HG02938 (cell line): ENCODE measurements around the gene RAP1A.
A peak's percentile ranks its signal among the peaks of the same experiment; 100 is the strongest.
"Not testable (repeated sequence)": the region's sequence is repeated elsewhere in the genome, so short reads cannot be mapped to it uniquely, and the experiment has no call there.

ENCODE experiments used
- ATAC-seq: cut with Tn5 transposase; IDR thresholded peaks from one replicate; pipeline ENCODE4 v1.9.1; 2021; ENCODE audit warnings: mild to moderate bottlenecking, moderate library complexity; ENCODE audit not compliant: unreplicated experiment

The RAP1A gene

GRCh38 chr1:111734856-111735255, 115.3 kb downstream of the RAP1A start:
- no peak for ATAC-seq

GRCh38 chr1:111735321-111735720, 115.7 kb downstream of the RAP1A start:
- ATAC-seq = no peak

- ATAC-seq = no peak
Observed at GRCh38 chr1:111735858-111736544, 116.4 kb downstream of the RAP1A start.

DNA sequence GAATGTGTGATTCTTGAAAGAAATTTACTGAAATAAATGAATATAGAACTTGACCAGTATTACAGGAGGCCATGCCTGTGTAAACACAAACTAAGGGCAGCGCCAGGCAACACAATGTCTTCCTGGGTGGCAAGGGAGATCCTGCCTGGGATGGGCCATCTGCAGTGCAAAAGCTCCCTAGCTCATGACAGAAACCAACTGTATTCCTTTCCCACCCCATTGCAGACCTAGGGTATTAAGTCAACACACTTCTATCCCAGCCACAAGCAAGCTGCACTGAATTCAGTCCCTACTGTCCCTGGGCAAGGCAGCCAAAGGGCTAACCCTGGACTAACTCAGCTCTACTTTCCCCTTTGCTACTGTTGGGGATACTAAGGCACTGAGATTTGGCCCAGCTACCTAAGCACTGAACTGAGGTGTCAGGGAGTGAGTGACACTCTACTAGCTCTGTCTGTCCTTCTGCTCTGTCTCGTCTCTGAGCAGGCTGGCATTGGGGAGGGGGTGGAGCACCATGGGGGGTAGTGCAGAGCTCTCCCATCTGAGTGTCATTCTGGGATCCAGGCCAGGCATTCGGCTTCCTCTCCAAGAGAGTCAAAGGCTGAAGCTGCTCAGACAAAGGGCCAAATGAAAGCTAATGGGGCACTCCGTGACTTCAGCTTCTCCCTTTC, 117.1 kb downstream of the RAP1A start:
- no peak for ATAC-seq

- ATAC-seq = no peak
Observed at GRCh38 chr1:111737216-111738132, 117.9 kb downstream of the RAP1A start.

DNA sequence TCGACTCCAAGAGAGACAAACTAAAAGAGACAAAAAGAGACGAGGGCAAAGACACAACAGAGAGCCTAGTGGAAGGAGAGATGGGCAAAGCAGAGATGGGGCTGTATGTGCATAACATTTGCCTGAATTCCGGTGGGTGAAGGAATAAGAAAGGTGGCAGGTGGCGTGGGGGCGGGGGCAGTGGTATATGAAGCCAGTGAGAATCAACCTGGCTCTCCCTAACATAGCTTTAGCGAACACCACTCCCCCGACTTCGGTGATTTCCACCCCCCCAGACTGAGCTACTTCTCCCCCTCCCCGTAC, 118.5 kb downstream of the RAP1A start:
- ATAC-seq = no peak

DNA sequence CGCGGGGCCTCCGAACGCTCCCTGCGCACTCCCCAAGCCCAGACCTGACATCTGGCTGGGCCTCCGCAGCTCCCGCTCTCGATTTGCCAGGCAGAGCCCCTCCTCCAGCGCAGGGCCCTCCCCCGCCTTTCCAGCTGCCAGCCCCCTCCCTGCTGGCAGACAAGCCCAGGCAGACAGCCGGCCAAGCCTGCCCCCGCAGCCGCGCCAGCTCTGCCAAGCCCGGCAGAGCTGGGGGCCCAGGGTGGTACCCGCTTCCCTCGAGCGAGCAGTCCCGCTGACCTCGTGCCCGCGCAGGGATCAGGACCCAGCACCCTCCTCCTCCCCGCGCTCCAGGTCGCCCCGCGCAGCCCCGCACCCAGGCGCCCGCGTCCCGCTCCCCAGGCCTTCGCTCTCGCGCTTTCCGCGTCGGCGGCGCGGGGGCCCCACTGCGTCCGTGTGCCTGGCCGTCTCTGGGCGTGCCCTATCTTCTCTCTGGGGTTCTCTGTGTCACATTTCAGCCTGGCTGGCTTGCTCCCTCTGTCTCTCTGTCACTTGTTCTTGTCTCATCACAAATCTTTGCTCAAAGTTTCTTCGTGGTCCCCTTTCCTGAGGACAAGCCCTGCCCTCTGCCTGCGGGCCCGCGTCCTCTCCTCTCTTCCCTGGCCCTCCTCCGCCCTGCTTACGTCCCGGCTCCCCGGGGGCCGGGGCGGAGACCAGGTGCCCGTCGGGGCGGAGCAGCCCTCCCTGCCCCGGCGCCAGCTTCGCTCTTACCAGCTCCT, 119.0 kb downstream of the RAP1A start:
- peak; percentile 43 for ATAC-seq

DNA sequence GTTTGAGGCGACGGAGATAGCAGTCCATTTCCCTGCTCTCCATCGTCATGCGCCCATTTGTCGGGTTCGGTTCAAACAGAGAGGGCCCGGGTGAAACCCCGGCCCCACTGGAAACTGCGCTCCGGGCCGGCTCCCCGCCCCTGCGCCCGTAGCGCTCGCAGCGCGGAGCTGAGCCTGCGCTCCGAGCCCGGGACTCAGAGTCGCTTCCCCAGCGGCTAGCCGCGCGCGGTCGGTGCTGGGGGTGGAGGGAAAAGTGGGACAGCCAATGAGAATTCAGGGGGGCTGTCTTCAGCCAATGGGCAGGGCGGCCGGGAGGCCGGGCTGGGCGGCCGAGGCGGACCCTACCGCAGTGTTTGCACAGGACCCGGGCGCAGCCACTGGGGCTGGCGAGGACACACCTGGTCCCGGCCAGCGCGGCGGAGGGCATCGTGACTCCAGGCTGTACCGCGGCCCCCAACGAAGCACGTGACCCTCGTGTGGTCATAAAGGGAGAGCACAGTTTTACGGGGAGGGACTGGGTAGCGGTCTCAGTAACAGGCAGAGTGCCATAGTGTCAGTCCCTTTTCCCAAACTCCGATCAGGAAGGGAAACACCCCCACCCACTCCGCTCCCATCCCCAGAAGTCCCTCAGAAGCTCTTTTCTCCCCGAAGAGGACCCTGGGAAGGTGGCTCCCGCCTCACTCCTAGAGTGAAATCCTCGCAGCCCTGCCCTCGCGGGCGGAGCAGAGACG, 119.8 kb downstream of the RAP1A start, which contains the start of gene INKA2:
Gene INKA2, minus strand, starts transcription at position 202 of the 731 bp plus-strand sequence. Its CDS starts 153 bp downstream, at position 49.
- peak; percentile 74 for ATAC-seq

DNA sequence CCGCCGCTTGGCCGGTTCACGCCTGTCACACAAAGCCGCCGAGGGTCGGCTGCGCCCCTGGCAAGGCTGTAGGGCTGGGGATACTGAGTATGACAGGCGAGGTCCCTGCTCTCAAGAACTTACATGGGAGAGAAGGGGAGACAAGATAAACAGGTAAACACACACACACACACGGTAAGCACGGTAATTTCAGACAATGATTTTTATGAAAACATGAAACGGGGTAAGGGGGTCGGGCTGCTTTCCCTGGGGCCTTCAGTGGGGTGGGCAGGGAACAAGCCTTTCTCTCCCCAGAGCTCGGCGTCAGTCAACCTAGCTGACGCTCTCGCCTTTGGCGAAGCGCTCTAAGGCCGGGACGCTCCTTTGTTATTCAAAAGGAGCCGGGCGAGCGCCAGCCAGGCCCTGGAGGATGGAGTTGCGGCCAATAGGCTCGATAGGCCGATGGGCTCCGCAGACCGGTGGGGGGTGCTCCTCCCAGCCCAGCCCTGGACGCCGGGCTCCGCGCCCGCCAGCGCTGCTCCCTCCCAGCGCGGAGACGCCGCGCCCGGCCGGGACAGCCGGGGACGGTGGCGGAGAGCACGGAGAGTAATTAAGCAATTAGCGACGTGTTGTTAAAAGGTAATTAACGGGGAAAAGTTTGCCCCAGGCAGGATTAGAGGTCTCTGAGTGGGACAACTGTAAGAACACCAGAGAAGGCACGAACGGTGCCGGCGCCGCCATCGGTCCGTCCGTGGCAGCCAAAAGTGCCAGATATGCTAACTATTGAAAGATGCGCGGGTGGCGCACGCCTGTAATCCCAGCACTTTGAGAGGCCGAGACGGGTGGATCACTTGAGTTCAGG, 120.6 kb downstream of the RAP1A start:
- ATAC-seq = no peak

DNA sequence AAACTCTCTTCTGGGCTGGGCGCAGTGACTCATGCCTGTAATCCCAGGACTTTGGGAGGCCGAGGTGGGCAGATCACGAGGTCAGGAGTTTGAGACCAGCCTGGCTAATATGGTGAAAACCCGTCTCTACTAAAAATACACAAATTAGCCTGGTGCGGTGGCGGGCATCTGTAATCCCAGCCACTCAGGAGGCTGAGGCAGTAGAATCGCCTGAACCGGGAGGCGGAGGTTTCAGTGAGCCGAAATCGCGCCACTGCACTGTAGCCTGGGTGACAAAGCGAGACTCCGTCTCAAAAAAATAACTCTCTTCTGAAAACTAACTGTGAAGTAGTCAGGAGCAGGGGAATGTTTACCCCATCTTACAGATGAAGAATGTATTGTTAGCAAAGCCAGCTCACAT, 122.7 kb downstream of the RAP1A start:
- ATAC-seq = not testable (repeated sequence)

GRCh38 chr1:111742938-111743549, 123.5 kb downstream of the RAP1A start:
- no peak for ATAC-seq

DNA sequence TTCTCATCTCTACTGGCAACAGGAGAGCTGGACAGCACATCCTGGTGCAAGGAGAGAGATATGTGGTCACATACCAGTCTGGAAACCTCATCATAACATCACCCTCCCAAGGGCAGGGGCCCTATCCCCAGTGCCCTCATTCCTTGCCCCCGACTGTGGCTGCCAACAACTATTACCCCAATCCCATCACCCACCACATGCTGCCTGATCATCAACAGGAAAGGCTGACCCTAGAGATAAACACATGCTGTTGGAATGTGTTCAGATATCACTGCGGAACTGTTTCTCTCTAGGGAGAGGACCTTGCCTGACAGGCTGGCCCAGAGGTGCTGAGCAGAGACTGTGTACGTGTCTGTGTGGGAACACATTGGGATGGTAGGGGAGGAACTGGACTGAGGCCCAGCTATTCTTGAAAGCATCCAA, 124.1 kb downstream of the RAP1A start:
- ATAC-seq = no peak

- ATAC-seq = no peak
Observed at GRCh38 chr1:111745675-111746613, 126.4 kb downstream of the RAP1A start.

DNA sequence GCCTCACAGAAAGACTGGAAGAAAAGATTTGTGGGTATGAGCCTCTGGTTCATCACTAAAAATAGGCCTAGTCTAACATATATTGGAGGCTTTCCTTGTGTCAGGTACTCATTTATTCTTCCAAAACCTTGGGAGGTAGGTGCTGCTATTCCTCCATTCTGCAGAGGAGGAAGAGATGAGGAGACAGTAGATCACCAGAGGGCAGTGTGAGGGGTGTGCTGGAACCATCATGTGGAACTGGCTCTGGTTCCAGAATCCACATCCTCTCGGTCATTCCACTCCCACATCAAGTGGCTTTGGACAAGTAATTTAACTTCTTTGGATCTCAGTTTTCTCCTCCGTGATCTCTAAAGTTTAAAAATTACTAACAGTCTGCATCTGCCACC, 127.0 kb downstream of the RAP1A start:
- no peak for ATAC-seq

GRCh38 chr1:111747282-111747734, 127.7 kb downstream of the RAP1A start:
- no peak for ATAC-seq

- ATAC-seq = no peak
Observed at GRCh38 chr1:111747947-111748346, 128.4 kb downstream of the RAP1A start.

DNA sequence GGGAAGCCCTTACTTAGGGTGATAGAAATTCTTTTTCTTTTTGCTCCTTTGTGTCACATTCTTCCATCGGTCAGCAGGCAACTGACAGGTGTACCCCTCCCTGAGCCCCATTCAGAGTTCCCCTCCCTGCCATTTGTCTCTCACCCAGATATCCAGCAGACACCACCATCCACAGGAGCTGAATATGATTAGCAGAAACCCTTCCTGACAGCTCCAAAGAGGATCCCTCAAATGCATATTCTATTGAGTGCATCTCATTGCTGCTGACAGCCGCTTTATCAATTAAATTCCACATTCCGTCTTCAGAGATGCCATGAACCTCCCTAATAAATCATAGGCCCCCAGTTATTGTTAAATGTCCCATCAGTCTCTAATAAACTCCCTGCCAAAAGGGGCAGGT, 130.0 kb downstream of the RAP1A start:
- ATAC-seq = no peak

DNA sequence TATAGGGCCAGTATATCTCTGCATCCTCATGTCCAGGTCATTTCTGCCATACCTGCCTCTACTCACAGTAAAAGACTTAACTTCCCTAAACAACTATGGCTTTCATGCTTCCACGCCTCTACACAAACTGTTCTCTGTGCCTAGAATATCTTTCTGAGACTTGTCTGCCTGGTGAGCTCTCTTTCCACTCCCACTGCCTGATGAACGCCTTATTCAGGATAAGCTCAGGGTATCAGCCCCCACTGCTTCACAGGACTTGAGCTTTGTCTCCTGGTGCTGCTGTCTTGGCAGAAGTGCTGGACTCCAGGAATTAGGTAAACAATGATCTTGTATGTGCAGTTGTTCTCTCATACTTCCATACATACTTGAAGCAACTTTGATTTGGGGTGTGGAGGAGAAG, 131.3 kb downstream of the RAP1A start:
- ATAC-seq = no peak
